ENCODE measurements around the gene GREM2. TPM values are rescaled to one million over a fixed set of nuclear protein-coding genes. Genes with fewer than 3 reads are reported as not detected.

The GREM2 gene
- polyA plus RNA-seq, 1 donor, result 2.3 TPM

- DNase-seq, result no peak
Observed at GRCh38 chr1:240609527-240610060, 2.4 kb downstream of the GREM2 start.

- no peak for DNase-seq
Observed at GRCh38 chr1:240608707-240609106, 3.2 kb downstream of the GREM2 start.

- no peak for DNase-seq
Observed at GRCh38 chr1:240607006-240607405, 4.9 kb downstream of the GREM2 start.

- DNase-seq, result no peak
Observed at GRCh38 chr1:240602189-240602588, 9.8 kb downstream of the GREM2 start.

- DNase-seq, result no peak
Observed at GRCh38 chr1:240599830-240600229, 12.1 kb downstream of the GREM2 start.

GRCh38 chr1:240599299-240599698 lies 12.7 kb downstream of the GREM2 start:
- no peak for DNase-seq

- no peak for DNase-seq
Observed at GRCh38 chr1:240598216-240599001, 13.5 kb downstream of the GREM2 start.

- no peak for DNase-seq
Observed at GRCh38 chr1:240597153-240597745, 14.7 kb downstream of the GREM2 start.

- DNase-seq, result no peak
Observed at GRCh38 chr1:240595476-240595875, 16.5 kb downstream of the GREM2 start.

GRCh38 chr1:240591564-240591963 lies 20.4 kb downstream of the GREM2 start:
- DNase-seq, result no peak

GRCh38 chr1:240591078-240591477 lies 20.9 kb downstream of the GREM2 start:
- no peak for DNase-seq

- no peak for DNase-seq
Observed at GRCh38 chr1:240589585-240590110, 22.3 kb downstream of the GREM2 start.

- DNase-seq, result no peak
Observed at GRCh38 chr1:240586006-240586405, 25.9 kb downstream of the GREM2 start.

GRCh38 chr1:240582953-240583352 lies 29.0 kb downstream of the GREM2 start:
- no peak for DNase-seq

- DNase-seq, result no peak
Observed at GRCh38 chr1:240579511-240579910, 32.4 kb downstream of the GREM2 start.

GRCh38 chr1:240577095-240577494 lies 34.9 kb downstream of the GREM2 start:
- no peak for DNase-seq

GRCh38 chr1:240575981-240576662 lies 35.8 kb downstream of the GREM2 start:
- peak; percentile 42 for DNase-seq

- DNase-seq, result no peak
Observed at GRCh38 chr1:240572328-240572727, 39.6 kb downstream of the GREM2 start.

- no peak for DNase-seq
Observed at GRCh38 chr1:240571782-240572181, 40.2 kb downstream of the GREM2 start.

GRCh38 chr1:240567066-240567465 lies 44.9 kb downstream of the GREM2 start:
- DNase-seq, result no peak

- DNase-seq, result no peak
Observed at GRCh38 chr1:240562779-240563178, 49.2 kb downstream of the GREM2 start.

- DNase-seq, result no peak
Observed at GRCh38 chr1:240562111-240562590, 49.8 kb downstream of the GREM2 start.

GRCh38 chr1:240559781-240560180 lies 52.2 kb downstream of the GREM2 start:
- DNase-seq, result no peak
